Panc1 (cell line): ENCODE data around the gene CDH3. TPM values are rescaled to one million over a fixed set of nuclear protein-coding genes. Genes with fewer than 3 reads are reported as not detected.

ENCODE experiments used
- ATAC-seq: fragments of 200-7000 bp; cut with Tn5 transposase; 2 replicates; pipeline ENCODE4 v1.9.1; 2020; ENCODE audit warnings: mild to moderate bottlenecking, moderate library complexity
- BruUV-seq: library from RNA; stranded (reverse); fragments of 400-500 nt; replicated peaks from 2 replicates; lab custom pipeline; 2021; lab: Mats Ljungman, UMichigan
- CTCF ChIA-PET: fragments of 300-600 bp; sonication (Branson Sonifier 250); formaldehyde crosslinking; loops from one replicate; lab custom pipeline; 2022; ENCODE audit warnings: antibody characterized with exemption; lab: Charles Lee
- POLR2A ChIA-PET: fragments of 300-600 bp; sonication (Branson Sonifier 250); formaldehyde crosslinking; loops from one replicate; lab custom pipeline; 2022; ENCODE audit warnings: antibody characterized with exemption; lab: Charles Lee
- DNase-seq: peaks from one replicate; pipeline ENCODE4 v3.0.0-alpha.2; 2010; ENCODE audit warnings: low read depth, low spot score
- H3K27ac ChIP-seq: 2 replicates; pipeline ENCODE4 v1.5.1; 2011; ENCODE audit warnings: mild to moderate bottlenecking, low read length, inconsistent platforms
- H3K27me3 ChIP-seq: fragments of 200-500 bp; sonication (Bioruptor generic); 2 replicates; pipeline ENCODE4 v1.6.0; 2014; ENCODE audit warnings: low read length, inconsistent platforms; ENCODE audit not compliant: control insufficient read depth, insufficient read depth
- H3K36me3 ChIP-seq: fragments of 200-500 bp; sonication (Bioruptor generic); 2 replicates; pipeline ENCODE4 v1.5.1; 2014; ENCODE audit warnings: inconsistent platforms, mild to moderate bottlenecking, low read length, moderate library complexity; ENCODE audit not compliant: control insufficient read depth, insufficient read depth
- H3K4me1 ChIP-seq: 2 replicates; pipeline ENCODE4 v1.5.1; 2011; ENCODE audit warnings: inconsistent platforms, mild to moderate bottlenecking, low read length, moderate library complexity; ENCODE audit not compliant: control insufficient read depth, insufficient read depth
- H3K4me3 ChIP-seq, 2 experiments: 2 replicates each; pipeline ENCODE4 v1.5.1; 2011 to 2012; ENCODE audit warnings: low read depth in 2 of 2, low read length in 2 of 2, mild to moderate bottlenecking in 2 of 2, inconsistent platforms in 1 of 2, moderate library complexity in 1 of 2
- H3K9me3 ChIP-seq: fragments of 200-500 bp; sonication (Bioruptor generic); 2 replicates; pipeline ENCODE4 v1.5.1; 2014; ENCODE audit warnings: low read depth, mild to moderate bottlenecking, inconsistent platforms, low read length, moderate library complexity; ENCODE audit not compliant: control insufficient read depth, insufficient read depth
- CTCF ChIP-seq: fragments of 450-650 bp; IDR thresholded peaks from 2 replicates; pipeline ENCODE4 v1.5.1; 2017; ENCODE audit warnings: mild to moderate bottlenecking
- POLR2AphosphoS5 ChIP-seq: IDR thresholded peaks from 2 replicates; pipeline ENCODE4 v1.6.1; 2012; ENCODE audit warnings: mild to moderate bottlenecking, low read depth, low read length, moderate library complexity
- SIN3A ChIP-seq: IDR thresholded peaks from 2 replicates; pipeline ENCODE4 v1.6.1; 2012; ENCODE audit warnings: low read depth, mild to moderate bottlenecking, low read length, moderate library complexity, borderline replicate concordance; ENCODE audit not compliant: insufficient read depth
- TCF7L2 ChIP-seq: IDR thresholded peaks from 2 replicates; pipeline ENCODE4 v1.6.1; 2011; ENCODE audit warnings: mild to moderate bottlenecking, low read depth, low read length, inconsistent platforms
- in situ Hi-C: cut with HindIII; loops from 2 replicates; pipeline ENCODE4 v1.10.0; 2016; ENCODE audit warnings: low sequenced_read_pairs, low pct_unique_long_range_greater_than_20kb
- intact Hi-C: fragments of 100-400 bp; cut with micrococcal nuclease; formaldehyde crosslinking; loops from one replicate; pipeline ENCODE4 v1.10.0; 2022; ENCODE audit not compliant: unreplicated experiment
- total RNA-seq: library from RNA; stranded (reverse); gene quantifications from one replicate; pipeline ENCODE4 v1.2.1, GENCODE V29; 2021; ENCODE audit not compliant: unreplicated experiment
- TF ChIP-seq, protein P1 (sequence below), 2 experiments: IDR thresholded peaks; 2 replicates each; pipeline ENCODE4 v1.6.1; 2011 to 2012; ENCODE audit warnings: low read depth in 2 of 2, control low read depth in 1 of 2, low read length in 1 of 2, mild to moderate bottlenecking in 1 of 2, moderate library complexity in 1 of 2; ENCODE audit not compliant: insufficient read depth in 1 of 2

Gene CDH3
- total RNA-seq, 1 experiment from 2014 or later: 16.7 TPM

- Histone ChIP-seq H3K4me1 (no peaks in the 10 kb centered on the region), H3K9me3 (no peaks in the 10 kb centered on the region), H3K27ac (no peak overlapping the region), H3K27me3 (no peaks in the 10 kb centered on the region), H3K36me3 (no peaks in the 10 kb centered on the region), H3K4me3 (no peak overlapping the region)
- no peak for DNase-seq
- in situ Hi-C loops: no loop called here
- TF ChIP-seq CTCF: no peak
- no peak for TF ChIP-seq POLR2AphosphoS5
- TF ChIP-seq, protein P1, sequence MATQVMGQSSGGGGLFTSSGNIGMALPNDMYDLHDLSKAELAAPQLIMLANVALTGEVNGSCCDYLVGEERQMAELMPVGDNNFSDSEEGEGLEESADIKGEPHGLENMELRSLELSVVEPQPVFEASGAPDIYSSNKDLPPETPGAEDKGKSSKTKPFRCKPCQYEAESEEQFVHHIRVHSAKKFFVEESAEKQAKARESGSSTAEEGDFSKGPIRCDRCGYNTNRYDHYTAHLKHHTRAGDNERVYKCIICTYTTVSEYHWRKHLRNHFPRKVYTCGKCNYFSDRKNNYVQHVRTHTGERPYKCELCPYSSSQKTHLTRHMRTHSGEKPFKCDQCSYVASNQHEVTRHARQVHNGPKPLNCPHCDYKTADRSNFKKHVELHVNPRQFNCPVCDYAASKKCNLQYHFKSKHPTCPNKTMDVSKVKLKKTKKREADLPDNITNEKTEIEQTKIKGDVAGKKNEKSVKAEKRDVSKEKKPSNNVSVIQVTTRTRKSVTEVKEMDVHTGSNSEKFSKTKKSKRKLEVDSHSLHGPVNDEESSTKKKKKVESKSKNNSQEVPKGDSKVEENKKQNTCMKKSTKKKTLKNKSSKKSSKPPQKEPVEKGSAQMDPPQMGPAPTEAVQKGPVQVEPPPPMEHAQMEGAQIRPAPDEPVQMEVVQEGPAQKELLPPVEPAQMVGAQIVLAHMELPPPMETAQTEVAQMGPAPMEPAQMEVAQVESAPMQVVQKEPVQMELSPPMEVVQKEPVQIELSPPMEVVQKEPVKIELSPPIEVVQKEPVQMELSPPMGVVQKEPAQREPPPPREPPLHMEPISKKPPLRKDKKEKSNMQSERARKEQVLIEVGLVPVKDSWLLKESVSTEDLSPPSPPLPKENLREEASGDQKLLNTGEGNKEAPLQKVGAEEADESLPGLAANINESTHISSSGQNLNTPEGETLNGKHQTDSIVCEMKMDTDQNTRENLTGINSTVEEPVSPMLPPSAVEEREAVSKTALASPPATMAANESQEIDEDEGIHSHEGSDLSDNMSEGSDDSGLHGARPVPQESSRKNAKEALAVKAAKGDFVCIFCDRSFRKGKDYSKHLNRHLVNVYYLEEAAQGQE (IDR thresholded peaks at IDR 0.05; ENCODE audit: insufficient read depth in 1 of 2, low read depth in 2 of 2, low read length in 1 of 2): no peak
- no peak for TF ChIP-seq SIN3A
- TF ChIP-seq TCF7L2: no peak
- no peak for ATAC-seq
- CTCF ChIA-PET: no interaction called here
- intact Hi-C loops: no loop called here
- no TSS peak for BruUV-seq
- POLR2A ChIA-PET: no interaction called here
These were observed 50.5 kb downstream of the CDH3 start for GRCh38 chr16:68695575-68695974.

DNA sequence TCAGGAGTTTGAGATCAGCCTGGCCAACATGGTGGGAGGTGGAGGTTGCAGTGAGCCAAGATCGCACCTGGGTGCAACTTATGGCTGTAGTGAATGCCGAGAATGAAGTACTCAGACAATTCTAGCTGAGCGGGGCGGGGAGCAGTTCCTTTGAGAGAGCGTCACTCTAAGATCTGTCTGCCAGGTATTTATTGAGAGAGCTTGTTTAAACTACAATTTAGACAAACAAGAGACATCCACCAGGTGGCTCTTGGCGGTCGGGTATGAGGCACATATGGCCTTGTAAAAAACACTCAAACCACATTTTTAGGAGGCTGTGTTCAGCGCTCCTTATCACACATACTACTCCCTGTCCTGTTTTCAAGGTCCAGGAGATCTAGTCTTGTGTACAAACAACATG is 51.4 kb downstream of the CDH3 start:
- in situ Hi-C loops: no loop called here
- ChIA-PET CTCF (interaction anchor here (1.8 kb wide), 1 partner anchor 106 kb away, joined by 5 read pairs; no protein-coding TSS in a partner anchor), POLR2A (interaction anchor here (0.6 kb wide), 1 partner anchor 201 kb away, joined by 6 read pairs; no protein-coding TSS in a partner anchor)
- DNase-seq: no peak
- no peaks in the 10 kb centered on the region for H3K9me3 ChIP-seq
- intact Hi-C loops: no loop called here
- H3K4me3 ChIP-seq: no peak overlapping the region
- no peak for ATAC-seq
- no peaks in the 10 kb centered on the region for H3K27me3 ChIP-seq
- H3K4me1 ChIP-seq: no peaks in the 10 kb centered on the region
- TF ChIP-seq POLR2AphosphoS5 (no peak), TCF7L2 (no peak), SIN3A (no peak), CTCF (no peak)
- TF ChIP-seq, protein P1 (IDR thresholded peaks at IDR 0.05; ENCODE audit: insufficient read depth in 1 of 2, low read depth in 2 of 2, low read length in 1 of 2): no peak
- H3K36me3 ChIP-seq: no peaks in the 10 kb centered on the region
- BruUV-seq: no TSS peak
- H3K27ac ChIP-seq: no peak overlapping the region
